Measurements from ENCODE around the gene MOK. TPM values are rescaled to one million over a fixed set of nuclear protein-coding genes. Genes with fewer than 3 reads are reported as not detected.
A peak's percentile ranks its signal among the peaks of the same experiment; 100 is the strongest.

The MOK gene
- total RNA-seq, 2 donors from 2014 or later, result 60.3 to 102 TPM

GRCh38 chr14:102227184-102227964 is 77.6 kb downstream of the MOK start:
- peaks cover 58% of the 10 kb centered on the region for H3K36me3 Mint-ChIP-seq (ENCODE audit: low read depth)
- no peak overlapping the region for H3K27ac Mint-ChIP-seq
- TF ChIP-seq CTCF (conservative IDR thresholded peaks at IDR 0.05), result peak; percentile 7
- H3K4me3 Mint-ChIP-seq, result no peak overlapping the region
- no peaks in the 10 kb centered on the region for H3K9me3 Mint-ChIP-seq
- DNase-seq, result peak; percentile 45
- H3K27ac ChIP-seq (ENCODE audit: low read depth, low read length), result no peak overlapping the region
- no peaks in the 10 kb centered on the region for H3K27me3 Mint-ChIP-seq (ENCODE audit: insufficient read depth)
- H3K9me3 ChIP-seq (ENCODE audit: control insufficient read depth, low read length), result no peaks in the 10 kb centered on the region
- H3K4me1 Mint-ChIP-seq, result peaks cover 2% of the 10 kb centered on the region
- H3K36me3 ChIP-seq (ENCODE audit: control insufficient read depth, insufficient read depth, low read length), result peaks cover 16% of the 10 kb centered on the region
- H3K4me1 ChIP-seq (ENCODE audit: control insufficient read depth, insufficient read depth, low read length), result no peaks in the 10 kb centered on the region
- no peak overlapping the region for H3K4me3 ChIP-seq (ENCODE audit: low read length)
- H3K9ac ChIP-seq (ENCODE audit: extremely low read depth, low read length, poor library complexity, severe bottlenecking), result no peak overlapping the region
- no peaks in the 10 kb centered on the region for H3K27me3 ChIP-seq (ENCODE audit: control insufficient read depth, insufficient read depth, low read length, poor library complexity, severe bottlenecking)
- WGBS, 2 experiments (ENCODE audit: insufficient coverage in 1 of 2, insufficient read length in 1 of 2), result 90 to 92% methylated on average over 11 to 28 of the region's 28 CpGs

- Histone ChIP-seq H3K9me3 (ENCODE audit: control insufficient read depth, low read length) (no peaks in the 10 kb centered on the region), H3K36me3 (ENCODE audit: control insufficient read depth, insufficient read depth, low read length) (peaks cover 16% of the 10 kb centered on the region), H3K9ac (ENCODE audit: extremely low read depth, low read length, poor library complexity, severe bottlenecking) (no peak overlapping the region), H3K4me3 (ENCODE audit: low read length) (no peak overlapping the region), H3K4me1 (ENCODE audit: control insufficient read depth, insufficient read depth, low read length) (peaks cover 3% of the 10 kb centered on the region), H3K27me3 (ENCODE audit: control insufficient read depth, insufficient read depth, low read length, poor library complexity, severe bottlenecking) (no peaks in the 10 kb centered on the region), H3K27ac (ENCODE audit: low read depth, low read length) (no peak overlapping the region)
- H3K4me3 Mint-ChIP-seq, result no peak overlapping the region
- peak; percentile 48 for TF ChIP-seq CTCF (conservative IDR thresholded peaks at IDR 0.05)
- H3K27ac Mint-ChIP-seq, result no peak overlapping the region
- 93 to 96% methylated on average over 20 to 27 of the region's 27 CpGs for WGBS, 2 experiments (ENCODE audit: insufficient coverage in 1 of 2, insufficient read length in 1 of 2)
- peak; percentile 63 for DNase-seq
- H3K36me3 Mint-ChIP-seq (ENCODE audit: low read depth), result peaks cover 49% of the 10 kb centered on the region
- no peaks in the 10 kb centered on the region for H3K9me3 Mint-ChIP-seq
- H3K4me1 Mint-ChIP-seq, result peaks cover 10% of the 10 kb centered on the region
- no peaks in the 10 kb centered on the region for H3K27me3 Mint-ChIP-seq (ENCODE audit: insufficient read depth)
Measured at GRCh38 chr14:102226356-102227125, 78.4 kb downstream of the MOK start.

GRCh38 chr14:102225936-102226335 is 79.0 kb downstream of the MOK start:
- WGBS, 2 experiments (ENCODE audit: insufficient coverage in 1 of 2, insufficient read length in 1 of 2), result 93 to 94% methylated on average over 11 to 15 of the region's 15 CpGs
- Histone ChIP-seq H3K4me3 (ENCODE audit: low read length) (no peak overlapping the region), H3K36me3 (ENCODE audit: control insufficient read depth, insufficient read depth, low read length) (peaks cover 16% of the 10 kb centered on the region), H3K27me3 (ENCODE audit: control insufficient read depth, insufficient read depth, low read length, poor library complexity, severe bottlenecking) (no peaks in the 10 kb centered on the region), H3K4me1 (ENCODE audit: control insufficient read depth, insufficient read depth, low read length) (peaks cover 9% of the 10 kb centered on the region), H3K9ac (ENCODE audit: extremely low read depth, low read length, poor library complexity, severe bottlenecking) (no peak overlapping the region), H3K27ac (ENCODE audit: low read depth, low read length) (peak overlapping the region; percentile 32), H3K9me3 (ENCODE audit: control insufficient read depth, low read length) (no peaks in the 10 kb centered on the region)
- no peak overlapping the region for H3K27ac Mint-ChIP-seq
- H3K9me3 Mint-ChIP-seq, result no peaks in the 10 kb centered on the region
- H3K27me3 Mint-ChIP-seq (ENCODE audit: insufficient read depth), result no peaks in the 10 kb centered on the region
- H3K4me1 Mint-ChIP-seq, result peaks cover 16% of the 10 kb centered on the region
- peaks cover 44% of the 10 kb centered on the region for H3K36me3 Mint-ChIP-seq (ENCODE audit: low read depth)
- DNase-seq, result peak; percentile 47
- H3K4me3 Mint-ChIP-seq, result no peak overlapping the region
- TF ChIP-seq CTCF (conservative IDR thresholded peaks at IDR 0.05), result no peak

Data from endodermal cell (in vitro differentiated cells).